Measurements from ENCODE around the gene TARM1. TPM values are rescaled to one million over a fixed set of nuclear protein-coding genes. Genes with fewer than 3 reads are reported as not detected.

TARM1 gene
- total RNA-seq, 1 donor from 2014 or later, result not detected

DNA sequence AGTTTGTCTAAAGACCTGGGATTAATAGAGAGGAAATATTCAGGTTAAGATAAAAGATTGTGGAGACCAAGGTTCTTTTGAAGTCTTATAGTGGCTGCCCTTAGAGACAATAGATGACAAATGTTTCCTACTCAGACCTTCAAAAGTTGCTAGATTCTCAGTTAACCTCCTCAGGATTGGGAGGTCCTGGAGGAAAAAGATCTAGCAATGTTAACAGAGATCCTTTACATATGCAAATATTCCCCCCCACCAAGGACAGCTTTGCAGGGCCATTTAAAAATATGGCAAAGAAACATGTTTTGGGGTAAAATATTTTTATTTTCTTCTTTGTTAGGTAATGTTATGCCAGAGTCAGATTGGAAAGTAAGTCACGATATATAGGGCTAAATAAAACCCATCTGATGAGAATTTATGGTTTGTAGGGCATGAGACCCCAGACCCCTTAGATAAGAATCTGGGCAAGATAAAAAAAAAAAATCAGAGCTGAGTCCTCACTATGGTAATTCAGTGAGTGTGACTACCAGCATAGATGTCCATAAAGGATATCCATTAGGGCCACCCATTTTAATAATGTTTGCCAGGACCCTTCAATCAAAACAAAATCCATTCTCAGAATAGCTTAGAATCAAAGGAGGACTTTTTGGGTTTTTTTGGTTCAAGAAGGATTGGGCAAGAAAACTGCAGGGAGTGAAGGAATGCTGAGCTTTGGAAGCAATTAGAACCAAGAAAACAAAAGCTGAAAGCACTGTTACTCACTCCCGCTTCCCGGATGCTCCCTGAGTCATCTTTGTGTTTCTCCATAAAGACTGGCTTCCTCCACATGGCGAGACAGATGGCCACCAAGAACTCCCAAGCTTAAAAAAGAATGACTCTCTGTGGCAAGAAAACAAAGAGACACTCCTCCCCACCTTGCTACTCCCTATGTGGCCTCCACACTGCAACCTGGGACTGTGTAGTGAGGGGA is 45.7 kb downstream of the TARM1 start:
- peak; percentile 20 to 91 for DNase-seq (ENCODE audit: low read depth in 2 of 2)

DNA sequence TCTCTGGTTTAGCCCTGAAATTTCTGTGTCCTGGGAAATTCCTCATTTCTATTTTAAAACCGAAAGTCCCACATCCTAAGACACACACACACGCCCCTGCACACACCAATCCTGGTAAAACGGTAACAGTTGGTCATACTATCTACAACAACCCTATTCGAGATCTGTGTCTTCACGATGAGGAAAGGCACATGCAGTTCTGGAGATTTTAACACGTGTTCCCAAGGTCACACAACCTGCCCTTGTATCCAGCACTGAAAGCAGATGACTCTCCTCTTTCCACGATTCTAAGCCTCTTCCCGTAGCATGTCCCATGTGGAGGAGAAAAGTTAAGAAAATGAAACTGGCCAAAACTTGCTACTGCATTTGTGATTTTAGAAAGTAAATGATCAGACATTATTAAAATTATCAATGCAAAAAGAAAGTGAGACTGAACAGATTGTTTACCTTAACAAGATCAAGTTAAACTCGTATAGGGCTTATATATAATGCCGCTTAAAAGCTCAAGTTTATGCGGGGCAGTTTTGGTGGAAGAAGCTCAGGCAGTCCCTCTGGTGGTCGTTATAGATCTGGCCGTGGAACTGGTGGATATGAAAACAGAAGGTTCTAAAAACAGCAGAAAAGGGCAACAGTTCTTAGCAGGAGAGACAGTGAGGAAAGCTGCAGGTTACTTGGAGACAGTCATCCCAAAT is 50.1 kb downstream of the TARM1 start:
- DNase-seq (ENCODE audit: low read depth in 2 of 2), result peak; percentile 39 to 58

DNA sequence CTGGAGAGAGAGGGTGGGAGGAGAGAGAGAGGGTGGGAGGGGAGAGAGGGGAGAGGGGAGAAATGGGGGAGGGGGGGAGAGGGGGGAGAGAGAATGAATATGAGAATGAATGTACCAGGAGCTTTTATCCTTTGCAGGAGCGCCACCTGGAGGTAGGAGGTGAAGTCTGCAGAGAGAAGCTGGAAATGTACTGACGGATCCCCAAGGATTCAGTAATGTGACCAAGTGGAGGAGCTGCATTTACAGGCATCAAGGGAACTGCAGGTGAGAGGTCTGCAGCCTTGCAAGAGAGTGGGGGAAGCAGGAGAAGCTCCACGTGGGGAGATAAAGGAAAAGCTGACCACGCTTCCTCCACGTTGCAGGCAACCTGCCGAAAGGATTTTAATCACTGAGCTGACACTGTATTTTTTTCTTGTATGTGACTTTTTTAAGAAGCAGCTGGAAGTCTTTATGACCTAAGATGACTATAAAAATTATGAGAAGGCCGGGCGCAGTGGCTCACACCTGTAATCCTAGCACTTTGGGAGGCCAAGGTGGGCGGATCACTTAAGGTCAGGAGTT is 51.2 kb downstream of the TARM1 start:
- peak; percentile 74 to 80 for DNase-seq (ENCODE audit: low read depth in 2 of 2)

DNA sequence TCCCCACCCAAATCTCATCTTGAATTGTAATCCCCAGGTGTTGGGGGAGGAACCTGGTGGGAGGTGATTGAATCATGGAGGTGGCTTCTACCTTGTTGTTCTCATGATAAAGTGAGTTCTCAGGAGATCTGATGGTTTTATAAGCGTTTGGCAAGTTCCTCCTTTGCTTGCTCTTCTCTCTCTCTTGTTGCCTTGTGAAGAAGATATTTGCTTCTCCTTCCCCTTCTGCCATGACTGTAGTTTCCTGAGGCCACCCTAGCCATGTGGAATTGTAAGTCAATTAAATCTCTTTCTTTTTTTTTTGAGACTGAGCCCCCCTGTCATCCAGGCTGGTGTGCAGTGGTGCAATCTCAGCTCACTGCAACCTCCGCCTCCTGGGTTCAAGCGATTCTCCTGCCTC is 51.9 kb downstream of the TARM1 start:
- no peak for DNase-seq (ENCODE audit: low read depth in 2 of 2)

DNA sequence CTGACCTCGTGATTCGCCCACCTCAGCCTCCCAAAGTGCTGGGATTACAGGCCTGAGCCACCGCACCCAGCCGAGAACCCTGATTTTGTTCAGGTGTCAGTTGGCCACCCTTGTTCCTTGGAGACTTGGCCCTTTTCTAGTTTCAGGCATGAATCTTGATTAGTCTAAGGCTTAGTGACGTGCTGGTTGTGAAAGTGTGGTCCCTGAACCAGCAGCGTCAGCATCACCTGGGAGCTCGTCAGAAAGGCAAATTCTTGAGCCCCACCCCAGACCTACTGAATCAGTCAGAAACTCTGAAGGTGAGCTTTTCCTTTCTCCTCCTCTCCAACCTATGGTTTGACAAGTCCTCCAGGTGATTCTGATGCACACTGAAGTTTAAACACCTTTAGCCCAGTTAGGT is 54.5 kb downstream of the TARM1 start:
- DNase-seq (ENCODE audit: low read depth in 2 of 2), result no peak

DNA sequence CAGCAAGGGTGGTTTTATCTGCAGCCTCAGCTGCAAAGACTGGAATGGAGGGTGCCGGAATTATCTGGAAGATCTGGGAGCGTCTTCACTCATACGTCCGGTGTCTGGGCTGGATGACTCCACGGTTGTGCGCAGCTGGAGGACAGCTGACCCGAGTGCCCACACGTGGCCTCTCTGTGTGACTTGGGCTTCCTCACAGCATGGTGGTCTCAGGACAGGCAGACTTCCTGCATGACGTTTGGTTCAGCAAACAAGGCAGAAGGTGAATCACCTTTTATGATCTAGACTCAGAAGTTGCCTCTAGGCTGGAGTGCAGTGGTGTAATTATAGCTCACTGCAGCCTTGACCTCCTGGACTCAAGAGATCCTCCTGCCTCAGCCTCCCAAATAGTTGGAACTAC is 56.5 kb downstream of the TARM1 start:
- DNase-seq (ENCODE audit: low read depth in 2 of 2), result no peak

DNA sequence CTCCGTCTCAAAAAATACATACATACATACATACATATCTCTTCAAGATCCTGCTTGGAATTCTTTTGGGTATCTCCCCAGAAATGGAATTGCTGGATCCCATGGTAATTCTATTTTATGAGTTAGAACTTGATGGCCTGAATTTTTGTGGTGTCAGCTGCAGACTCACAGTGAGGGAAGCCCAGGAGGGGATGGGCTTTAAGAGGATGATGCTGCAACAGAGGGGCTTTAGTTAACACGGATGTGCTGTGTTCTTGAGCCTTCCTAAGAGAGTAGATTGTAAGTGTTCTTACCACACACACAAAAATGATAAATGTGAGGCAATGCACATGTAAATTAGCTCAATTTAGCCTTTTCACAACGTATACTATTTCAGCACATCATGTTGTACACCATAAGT is 58.0 kb downstream of the TARM1 start:
- no peak for DNase-seq (ENCODE audit: low read depth in 2 of 2)

DNA sequence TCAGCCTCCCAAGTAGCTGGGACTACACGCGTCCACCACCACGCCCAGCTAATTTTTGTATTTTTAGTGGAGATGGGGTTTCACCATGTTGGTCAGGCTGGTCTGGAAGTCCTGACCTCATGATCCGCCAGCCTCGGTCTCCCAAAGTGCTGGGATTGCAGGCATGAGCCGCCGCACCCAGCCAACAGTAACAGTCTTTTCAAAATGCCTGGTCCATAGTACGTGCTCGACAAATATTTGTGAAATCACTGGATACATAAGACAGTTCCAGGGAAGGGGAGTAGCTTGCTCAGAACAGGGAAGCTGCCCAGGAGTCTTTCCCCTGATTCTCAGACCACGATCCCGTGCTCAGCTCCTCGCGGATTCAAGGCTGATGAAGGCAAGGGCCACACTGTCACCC is 59.2 kb downstream of the TARM1 start:
- DNase-seq (ENCODE audit: low read depth in 2 of 2), result no peak

DNA sequence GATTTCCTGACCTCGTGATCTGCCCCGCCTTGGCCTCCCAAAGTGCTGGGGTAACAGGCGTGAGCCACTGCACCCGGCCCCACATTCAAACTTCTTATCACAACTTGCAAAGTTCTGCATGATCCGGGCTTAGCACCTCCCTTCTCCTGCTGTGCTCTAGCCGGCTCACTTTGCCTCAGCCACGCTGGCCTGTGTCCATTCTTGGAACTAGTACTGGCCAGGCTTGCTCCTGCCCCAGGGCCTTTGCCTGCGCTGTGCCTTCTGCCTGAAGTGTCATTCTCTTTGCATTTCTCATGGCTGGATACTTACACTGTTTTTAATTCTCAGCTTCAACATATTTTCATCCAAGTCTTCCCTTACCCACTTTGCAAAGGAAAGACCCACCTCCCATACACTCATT is 59.8 kb downstream of the TARM1 start:
- DNase-seq (ENCODE audit: low read depth in 2 of 2), result no peak

Other genes with a start within 250 kb of the TARM1 start
- gene MYADM, start 213.5 kb downstream of the TARM1 start, total RNA-seq, result 4.8 and 8.3 TPM in 2 replicates
- gene PRKCG, start 199.2 kb downstream of the TARM1 start, total RNA-seq, result not detected in 2 replicates
- under 0.01 TPM in 1 of 2 replicates, not detected in the other for gene CACNG7, start 172.1 kb downstream of the TARM1 start, total RNA-seq
- gene CACNG8, start 118.4 kb downstream of the TARM1 start, total RNA-seq, result under 0.01 and 0.22 TPM in 2 replicates
- gene CACNG6, start 89.7 kb downstream of the TARM1 start, total RNA-seq, result 0.20 and 1.5 TPM in 2 replicates
- not detected in 2 replicates for gene VSTM1, start 17.5 kb downstream of the TARM1 start, total RNA-seq
- gene OSCAR, start 19.4 kb upstream of the TARM1 start, total RNA-seq, result under 0.01 TPM in 1 of 2 replicates, not detected in the other
- gene NDUFA3, start 21.5 kb upstream of the TARM1 start, total RNA-seq, result 19.2 and 23.4 TPM in 2 replicates
- 20.5 and 27.4 TPM in 2 replicates for gene TFPT, start 34.3 kb upstream of the TARM1 start, total RNA-seq
- gene PRPF31, start 34.4 kb upstream of the TARM1 start, total RNA-seq, result 48.6 and 51.9 TPM in 2 replicates
- 4.1 and 4.8 TPM in 2 replicates for gene CNOT3, start 56.4 kb upstream of the TARM1 start, total RNA-seq
- 3.3 and 5.4 TPM in 2 replicates for gene LENG1, start 78.4 kb upstream of the TARM1 start, total RNA-seq
- 0.22 TPM in 1 of 2 replicates, not detected in the other for gene TMC4, start 91.8 kb upstream of the TARM1 start, total RNA-seq
- 9.5 and 19.4 TPM in 2 replicates for gene MBOAT7, start 108.2 kb upstream of the TARM1 start, total RNA-seq
- gene TSEN34, start 109.9 kb upstream of the TARM1 start, total RNA-seq, result 35.1 and 38.8 TPM in 2 replicates
- gene RPS9, start 119.5 kb upstream of the TARM1 start, total RNA-seq, result 2,773 and 3,236 TPM in 2 replicates
- not detected in 2 replicates for gene LILRB3, start 141.6 kb upstream of the TARM1 start, total RNA-seq
- gene LILRA6, start 161.4 kb upstream of the TARM1 start, total RNA-seq, result not detected in 2 replicates
- not detected in 2 replicates for gene LILRB5, start 175.9 kb upstream of the TARM1 start, total RNA-seq
- gene LILRB2, start 199.7 kb upstream of the TARM1 start, total RNA-seq, result not detected in 2 replicates
- not detected in 2 replicates for gene LILRA5, start 231.8 kb upstream of the TARM1 start, total RNA-seq

All from lung microvascular endothelial cell (primary cell).